NOMO-1 treated with dmso at 0.1 percent for 144 hours (cell line): ENCODE results near the gene HOXA10.

Source experiments
- DNase-seq: peaks from one replicate; lab custom pipeline; 2025; ENCODE audit not compliant: unreplicated experiment; lab: John Stamatoyannopoulos, UW

Gene HOXA10

DNA sequence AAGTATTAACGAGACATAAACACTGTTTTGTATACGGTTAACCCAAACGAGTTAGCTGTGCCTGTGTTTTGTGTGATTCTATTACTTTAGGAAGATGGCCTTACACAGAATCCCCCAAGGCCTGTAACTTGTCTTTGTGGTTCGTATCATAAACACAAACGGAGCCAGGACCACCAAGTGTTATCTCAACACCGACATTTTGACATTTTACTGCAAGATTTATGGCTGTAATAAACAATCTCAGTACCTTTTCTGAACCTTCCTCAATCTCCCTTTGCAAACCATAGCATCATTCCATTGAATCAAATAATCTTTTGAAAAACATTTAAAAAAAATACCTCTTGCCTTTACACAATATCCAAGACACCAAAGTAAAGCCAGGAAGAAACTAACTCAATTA lies 41.1 kb downstream of the HOXA10 start:
- DNase-seq, result no peak

DNA sequence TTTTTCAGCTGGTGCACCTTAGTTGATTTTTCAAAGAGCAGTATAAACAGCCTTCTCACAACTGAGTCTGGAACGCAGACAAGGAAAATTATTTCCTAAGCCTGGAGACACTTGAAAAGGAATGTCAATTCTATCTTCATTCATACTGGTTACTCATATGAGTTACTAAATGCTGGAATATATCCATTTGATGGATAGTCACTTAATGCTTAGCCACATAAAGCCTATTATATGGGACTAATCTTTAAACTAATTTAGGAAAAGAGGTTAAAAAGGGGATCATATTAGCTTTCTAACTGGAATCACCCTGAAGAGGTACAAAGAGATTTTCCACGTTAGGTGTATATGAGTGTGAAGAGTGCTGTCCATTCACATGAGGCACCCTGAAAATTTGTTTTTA lies 41.9 kb downstream of the HOXA10 start:
- DNase-seq, result no peak

DNA sequence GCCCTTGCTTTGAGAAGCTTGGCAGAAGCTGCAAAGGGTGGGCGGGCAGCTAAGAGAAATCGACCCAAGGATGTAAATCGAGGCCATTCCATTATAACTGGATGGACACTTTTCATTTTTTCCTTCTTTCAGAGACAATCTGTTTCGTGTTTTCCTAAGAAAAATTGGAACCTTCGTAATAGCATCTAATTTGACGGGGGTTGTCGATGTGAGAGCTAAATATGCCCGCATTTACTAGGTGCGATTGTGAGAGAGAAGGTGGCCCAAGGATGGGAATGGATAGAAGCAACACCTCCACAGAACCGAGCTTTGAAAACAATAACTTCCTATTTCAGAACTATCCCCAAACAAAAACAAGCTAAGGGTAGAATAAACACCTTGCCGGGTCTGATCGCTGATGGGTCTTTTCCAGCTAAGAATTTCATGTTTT lies 42.7 kb downstream of the HOXA10 start:
- DNase-seq, result no peak

DNA sequence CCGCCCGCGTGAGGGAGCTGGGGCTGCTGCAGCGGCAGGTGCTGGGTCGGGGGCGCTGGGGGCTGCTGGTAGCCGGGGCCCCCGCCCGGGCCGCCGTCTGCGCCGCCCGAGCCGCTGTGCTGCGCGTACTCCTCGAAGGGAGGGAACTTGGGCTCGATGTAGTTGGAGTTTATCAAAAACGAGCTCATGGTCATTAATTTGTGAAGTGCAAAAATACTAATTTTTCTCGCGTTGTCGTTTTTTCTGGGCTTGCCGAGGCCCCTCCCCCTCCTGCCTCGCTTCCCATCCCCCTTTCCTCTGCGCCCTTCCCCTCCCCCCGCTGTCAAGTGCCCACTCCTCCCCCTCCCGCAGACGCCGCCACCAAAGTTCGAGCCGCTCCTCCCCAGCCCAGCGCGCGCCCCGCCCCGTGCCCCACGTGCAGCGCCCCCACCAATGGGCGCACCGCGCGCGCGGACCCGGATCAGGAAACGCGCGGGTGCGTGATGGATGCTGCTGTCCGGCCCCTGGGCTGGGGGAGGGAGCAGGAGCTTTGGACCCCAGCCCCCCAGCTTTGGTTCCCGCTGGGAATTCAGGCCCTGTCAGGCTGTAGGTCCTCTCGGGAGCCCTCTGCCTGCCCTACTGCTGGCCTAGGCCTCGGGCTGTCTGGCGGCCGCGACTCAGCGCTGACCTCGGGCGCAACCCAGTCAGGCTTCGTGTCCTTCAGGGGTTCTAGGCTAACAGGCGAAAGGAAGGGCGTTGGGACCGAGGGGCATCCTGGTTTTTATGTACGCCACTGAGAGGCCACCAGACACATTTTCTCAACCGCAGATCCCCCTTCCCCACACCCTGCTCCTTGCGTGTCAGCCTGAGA lies 43.4 kb downstream of the HOXA10 start, which contains the start of gene HOXA4:
Gene HOXA4, minus strand, starts transcription at position 218 of the 850 bp plus-strand sequence. Its CDS starts 24 bp downstream, at position 194.
- no peak for DNase-seq

DNA sequence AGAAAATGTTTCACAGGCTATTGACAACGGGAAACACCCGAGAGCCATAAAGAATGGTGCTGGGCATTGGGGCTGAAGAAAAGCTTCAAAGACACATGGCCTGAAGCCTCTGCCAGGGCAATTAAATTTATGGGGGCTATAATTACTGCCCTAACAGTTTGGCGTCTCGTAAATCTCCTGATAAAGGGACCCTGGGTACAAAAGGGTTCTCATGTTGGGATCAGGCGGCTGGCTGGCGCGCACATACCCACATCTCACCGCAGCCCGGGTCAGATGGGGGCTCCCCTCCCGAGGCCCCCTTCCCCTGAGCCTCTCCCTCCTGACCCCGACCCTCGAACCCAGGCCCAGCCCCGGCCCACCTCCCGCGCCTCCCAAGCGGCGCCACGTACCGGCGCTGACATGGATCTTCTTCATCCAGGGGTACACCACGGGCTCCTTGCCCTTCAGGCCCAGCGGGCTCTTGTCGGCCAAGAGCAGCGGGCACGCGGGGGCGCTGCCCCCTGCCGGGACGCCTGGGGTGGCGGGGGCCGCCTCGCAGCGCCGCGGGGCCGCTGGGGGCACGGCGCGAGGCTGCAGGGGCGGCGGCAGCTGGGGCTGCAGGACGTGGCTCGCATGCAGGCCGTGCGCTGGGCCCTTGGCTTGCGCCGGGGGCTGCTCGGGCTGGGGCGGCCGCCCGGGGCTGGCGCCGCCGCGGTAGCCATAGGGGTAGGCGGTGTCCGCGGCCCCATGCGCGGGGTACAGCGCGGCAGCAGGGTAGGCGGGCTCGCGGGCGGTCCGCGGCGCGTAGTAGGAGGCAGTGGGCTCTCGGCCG lies 44.2 kb downstream of the HOXA10 start:
- no peak for DNase-seq

DNA sequence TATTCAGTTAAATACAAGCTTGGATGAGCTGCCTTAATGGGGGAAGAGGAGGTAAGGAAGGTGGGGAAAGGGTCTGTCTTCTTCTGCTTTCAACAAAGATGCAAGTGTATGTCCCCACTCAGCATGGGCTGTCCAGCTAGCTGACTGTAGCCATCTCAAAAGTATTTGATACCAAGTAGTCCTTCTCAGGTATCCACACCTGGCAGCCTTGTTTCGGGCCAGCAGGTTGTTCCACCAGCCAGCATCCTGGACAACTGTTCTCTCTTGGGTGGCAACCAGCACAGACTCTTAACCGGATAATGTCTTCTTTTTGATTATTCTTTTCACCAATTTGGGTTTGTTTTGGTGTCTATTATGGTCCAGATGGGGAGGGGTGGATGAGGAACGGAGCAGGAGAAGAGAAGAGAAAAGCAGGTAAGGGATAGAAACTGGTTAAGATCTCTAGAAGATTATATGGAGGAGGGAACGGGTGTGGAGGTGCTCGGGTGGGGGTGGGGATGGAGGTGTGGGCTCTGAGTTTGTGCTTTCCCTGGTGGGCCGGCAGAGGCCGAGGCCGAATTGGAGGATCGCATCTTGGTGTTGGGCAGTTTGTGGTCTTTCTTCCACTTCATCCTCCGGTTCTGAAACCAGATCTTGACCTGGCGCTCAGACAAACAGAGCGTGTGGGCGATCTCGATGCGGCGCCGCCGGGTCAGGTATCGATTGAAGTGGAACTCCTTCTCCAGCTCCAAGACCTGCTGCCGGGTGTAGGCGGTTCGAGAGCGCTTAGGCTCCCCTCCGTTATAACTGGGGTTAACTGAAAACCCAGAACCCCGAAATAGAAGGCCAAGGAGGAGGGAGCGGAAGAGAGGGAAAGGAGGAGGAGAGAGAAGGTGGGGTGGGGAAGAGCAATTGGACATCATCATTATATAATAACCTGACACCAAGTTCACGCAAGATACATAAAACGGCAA lies 45.1 kb downstream of the HOXA10 start:
- DNase-seq, result no peak

DNA sequence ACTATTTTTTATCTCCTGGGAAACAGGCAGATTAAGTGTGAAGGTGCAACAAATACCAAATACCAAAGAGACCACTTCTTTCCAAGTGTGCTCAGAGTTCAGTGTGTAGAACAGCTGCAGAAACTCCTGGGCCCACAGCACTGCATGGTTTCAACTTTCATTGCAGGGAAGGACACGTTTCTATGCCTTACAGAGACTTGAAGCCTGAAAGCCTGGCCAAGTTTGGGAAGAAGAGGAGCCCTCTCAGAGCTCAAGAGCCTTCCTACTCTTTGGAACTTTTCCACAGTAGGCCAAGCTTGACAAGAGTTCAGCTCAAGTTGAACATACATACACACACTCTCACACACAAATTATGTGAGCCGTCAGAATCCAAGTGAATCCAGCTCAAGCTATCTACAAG lies 46.1 kb downstream of the HOXA10 start:
- no peak for DNase-seq

DNA sequence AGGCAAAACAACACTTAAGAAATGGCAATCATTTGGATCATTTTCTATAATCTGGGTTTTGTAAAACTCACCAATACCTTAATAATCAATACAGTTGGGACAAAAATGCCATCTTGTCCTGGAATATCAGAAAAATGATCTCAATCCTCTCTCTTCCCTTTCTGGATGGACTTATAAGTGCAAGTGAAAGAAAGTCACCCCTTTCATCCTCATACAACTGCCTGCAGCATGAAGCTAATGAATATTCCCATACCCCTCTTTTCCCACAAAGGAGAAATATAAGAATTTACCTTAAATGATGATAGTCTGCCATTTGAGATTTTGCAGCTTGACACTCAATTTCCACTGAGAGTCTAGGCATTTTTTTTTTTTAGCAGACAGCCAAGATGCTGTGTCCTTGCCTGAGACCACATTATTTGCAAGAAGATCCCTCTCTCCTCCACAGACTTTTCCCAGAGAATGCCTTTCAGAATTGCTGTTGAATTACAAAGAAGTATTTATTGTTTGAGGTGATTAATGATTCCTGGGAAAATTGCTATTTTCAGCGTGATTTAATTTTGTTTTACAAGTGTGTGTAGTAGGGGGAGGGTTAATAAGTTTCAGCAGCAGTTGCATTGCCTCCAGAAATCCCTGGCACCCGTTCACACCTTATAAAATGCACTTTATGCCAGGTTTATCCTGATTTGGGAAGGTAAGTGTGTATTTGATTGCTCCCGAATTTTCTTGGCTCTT lies 47.4 kb downstream of the HOXA10 start:
- no peak for DNase-seq

DNA sequence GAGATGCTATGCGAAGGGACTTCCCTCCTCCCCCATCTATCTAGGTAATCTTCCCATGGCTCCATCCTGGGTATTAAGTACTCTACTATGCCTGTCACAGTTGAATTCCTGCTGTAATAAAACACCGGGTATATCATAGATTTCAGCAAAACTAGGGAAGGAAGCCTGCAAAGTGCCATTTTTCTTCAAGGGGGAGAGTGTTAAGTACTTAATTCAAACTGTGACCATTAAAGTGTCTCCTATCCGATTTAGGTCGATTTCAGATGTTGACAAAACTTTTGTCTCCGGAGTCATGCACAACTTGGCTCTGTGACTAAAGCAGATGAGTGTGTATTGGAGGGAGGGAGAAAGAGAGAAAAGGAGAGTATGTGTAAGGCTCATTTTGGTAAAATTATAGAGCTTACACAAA lies 48.1 kb downstream of the HOXA10 start:
- no peak for DNase-seq

DNA sequence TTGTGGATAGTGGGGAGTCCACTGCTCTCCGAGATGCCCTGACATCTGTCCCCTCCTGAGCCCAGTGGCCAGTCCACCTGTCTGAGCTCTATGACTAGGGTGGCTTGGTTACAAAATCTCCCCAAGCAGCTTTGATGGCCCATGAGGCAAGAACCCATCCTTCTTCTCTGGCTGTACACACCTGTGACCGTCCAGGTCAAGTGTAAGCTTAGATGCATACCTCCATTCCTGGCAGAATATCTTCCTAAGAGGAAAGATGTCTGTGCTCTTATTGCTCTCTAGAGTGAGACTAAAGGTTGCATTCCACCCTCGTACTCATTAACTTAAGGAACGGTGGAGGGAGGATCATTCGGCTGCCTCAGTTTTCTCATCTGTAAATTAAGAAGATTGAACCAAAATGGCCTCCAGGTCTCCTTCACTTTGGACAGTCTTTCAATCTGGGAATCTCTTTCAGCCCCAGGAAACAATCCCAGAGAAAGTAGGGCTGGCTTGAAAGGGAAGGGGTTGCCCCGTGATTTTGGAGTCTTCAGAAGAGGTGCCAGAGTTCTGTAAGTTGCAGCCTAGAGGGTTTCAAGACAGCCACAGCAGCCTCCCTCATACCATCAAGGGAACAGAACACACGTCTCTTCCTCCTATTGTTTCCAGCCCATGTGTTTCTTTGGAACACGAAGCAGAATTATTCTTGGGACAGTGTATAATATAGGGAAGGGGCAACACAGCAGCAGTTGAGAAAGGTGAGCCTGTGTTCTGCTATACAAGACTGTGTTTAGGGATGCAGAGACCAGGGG lies 49.0 kb downstream of the HOXA10 start:
- no peak for DNase-seq

DNA sequence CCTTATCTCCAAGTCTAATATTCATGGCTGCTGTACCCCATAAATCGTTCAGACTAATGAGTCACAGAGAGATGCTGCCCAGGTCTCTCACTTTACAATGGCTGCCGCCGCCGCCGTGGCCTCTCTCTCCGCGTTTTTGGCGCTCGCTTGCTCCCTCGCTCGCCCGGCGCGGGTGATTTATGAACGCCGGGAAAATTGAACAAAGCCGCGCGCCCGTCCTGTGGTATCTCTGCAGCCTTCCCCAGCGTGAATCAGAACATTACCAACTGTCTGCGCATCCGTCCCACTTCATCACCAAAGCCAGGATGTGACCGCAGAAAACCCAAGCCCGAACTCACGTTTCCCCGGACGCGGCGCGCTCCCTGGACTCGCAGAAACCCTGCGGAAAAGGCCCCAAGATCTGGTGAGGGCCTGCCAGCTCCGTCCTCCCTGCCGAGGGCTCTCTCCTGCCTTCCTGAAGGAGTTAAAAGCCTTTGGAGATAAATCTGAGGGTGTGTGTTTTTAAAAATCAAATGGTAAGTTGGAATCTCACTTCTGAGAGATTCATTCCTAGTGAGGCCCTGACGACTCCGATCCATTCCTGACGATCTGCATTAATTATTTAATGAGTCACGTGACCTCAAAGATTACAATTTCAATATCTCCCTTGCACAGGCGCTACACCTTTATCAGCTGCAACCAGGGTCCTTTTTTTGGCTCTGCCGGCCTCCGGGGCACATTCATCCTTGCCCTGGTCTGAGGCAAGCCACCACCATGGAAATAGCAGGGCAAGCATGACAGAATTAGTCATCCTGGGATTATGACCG lies 49.8 kb downstream of the HOXA10 start:
- no peak for DNase-seq

DNA sequence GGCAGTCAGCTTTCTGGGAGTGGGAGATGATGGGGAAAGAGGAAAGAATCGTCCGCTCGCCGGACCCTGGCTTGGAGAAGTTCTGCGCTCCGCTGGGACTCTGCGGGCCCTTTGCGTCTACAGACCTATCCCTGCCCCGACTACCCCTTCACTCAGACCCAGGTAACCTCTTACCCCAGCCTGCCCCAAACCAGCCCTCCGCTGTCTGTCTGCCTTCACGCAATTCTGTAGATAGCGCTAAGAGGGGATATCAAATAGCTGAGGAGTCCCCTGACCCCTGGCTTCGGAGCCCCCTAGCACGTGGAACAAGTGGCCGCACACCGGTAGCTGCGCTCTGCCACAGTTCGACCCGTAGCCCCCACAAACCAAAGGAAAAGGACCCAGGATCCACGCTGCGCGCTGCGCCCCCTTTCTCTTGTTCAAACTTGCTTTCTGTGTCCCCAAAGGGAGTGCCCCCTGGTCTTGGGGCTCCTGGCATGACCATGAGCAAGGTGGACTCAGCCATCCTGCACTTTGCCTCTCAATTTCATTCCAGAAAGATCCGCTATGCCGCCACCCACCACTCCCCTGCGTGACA lies 50.6 kb downstream of the HOXA10 start:
- DNase-seq, result no peak

DNA sequence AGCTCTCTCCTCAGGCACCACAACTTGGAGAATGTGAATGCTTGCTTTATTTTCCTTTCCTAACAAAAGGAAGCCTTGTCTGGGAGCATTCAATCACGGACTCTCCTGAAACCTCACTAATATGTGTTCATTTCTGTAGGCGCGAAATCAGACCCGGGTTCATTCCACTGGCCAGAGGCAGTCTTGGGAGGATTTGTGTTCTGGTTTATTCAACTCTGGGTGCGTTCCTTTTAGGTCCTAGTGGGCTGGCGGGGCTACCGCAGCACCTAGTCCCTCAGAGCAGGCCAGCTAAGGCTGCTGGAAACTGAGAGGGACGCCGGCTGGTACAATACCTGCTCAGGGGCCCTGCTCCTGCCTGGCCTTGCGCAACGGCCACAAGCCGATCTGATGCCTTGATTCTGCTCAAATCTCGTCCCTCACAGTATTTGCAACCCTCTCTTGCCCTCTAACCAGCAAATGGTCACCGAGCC lies 51.1 kb downstream of the HOXA10 start:
- no peak for DNase-seq

DNA sequence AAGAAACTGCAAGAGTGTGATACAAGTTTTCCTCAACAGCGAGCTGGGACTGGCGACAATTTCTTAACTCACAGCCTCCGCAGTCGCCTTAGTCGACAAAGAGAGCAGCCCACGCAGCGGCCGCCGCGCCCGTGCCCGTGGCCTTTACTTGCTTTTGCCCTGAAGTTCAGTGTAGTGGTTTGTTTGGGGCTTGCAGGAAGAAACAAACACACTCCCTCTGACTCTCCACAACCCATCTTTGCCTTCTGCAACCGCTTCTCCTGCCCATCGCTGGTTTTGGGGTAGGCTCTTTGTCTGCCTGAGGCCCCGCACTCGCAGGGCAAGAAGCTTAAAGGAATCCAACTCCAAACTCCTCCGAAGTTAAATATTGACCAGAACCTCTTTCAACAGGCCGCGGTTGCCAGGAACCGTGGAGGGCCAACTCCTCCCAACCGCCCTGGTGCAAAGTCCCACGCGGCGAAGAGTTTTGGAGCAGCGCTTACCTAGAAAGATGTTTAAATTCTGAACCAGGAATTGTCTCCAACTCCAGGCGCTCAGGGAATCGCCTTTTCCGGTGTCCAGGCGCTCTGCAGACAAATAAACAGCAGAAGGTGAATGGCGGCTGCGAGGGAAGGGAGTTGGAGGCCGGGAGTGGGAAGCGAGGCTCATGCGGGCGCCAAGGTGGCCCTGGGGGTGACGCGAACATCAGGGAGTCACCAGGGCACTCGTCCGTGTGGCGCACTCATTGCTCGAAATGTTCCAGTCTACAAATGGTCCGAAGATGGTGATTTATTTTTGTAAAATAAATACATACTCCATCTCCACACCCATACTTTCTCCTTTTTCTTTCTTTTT lies 51.8 kb downstream of the HOXA10 start:
- no peak for DNase-seq

DNA sequence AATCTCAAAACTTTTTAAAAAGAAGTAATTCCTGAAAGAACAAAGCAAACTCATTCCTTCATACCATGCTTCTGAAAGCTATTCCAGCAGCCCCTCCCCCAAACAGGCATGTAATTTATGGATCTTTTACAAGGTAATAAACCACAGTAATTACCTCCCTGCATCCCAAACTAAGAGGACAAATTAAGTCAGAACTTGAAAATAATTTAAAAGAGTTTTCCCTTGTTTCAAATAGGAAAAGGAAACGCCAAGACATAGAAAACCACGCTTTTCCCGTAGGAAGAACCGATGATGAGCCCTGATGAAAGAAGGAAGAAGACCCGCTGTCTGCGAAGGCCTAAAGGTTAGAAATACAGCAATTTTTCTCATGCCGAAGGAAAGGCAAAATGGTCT lies 52.4 kb downstream of the HOXA10 start:
- no peak for DNase-seq
